ENCODE measurements around the gene CLDN6.

CLDN6 gene

GRCh38 chr16:3026003-3026378 is 8.0 kb upstream of the CLDN6 start:
- DNase-seq (ENCODE audit: low read depth) = no peak
- no peak for TF ChIP-seq CTCF (conservative IDR thresholded peaks at IDR 0.05; ENCODE audit: low read depth, low read length)
- H3K4me3 ChIP-seq (ENCODE audit: low read length) = no peak overlapping the region

- DNase-seq (ENCODE audit: low read depth) = no peak
- no peak for TF ChIP-seq CTCF (conservative IDR thresholded peaks at IDR 0.05; ENCODE audit: low read depth, low read length)
- no peak overlapping the region for H3K4me3 ChIP-seq (ENCODE audit: low read length)
These were observed 7.3 kb upstream of the CLDN6 start for GRCh38 chr16:3025032-3026002.

- H3K4me3 ChIP-seq (ENCODE audit: low read length) = peak within 1 kb of the TSS; percentile 64
- peak; percentile 95 for DNase-seq (ENCODE audit: low read depth)
- TF ChIP-seq CTCF (conservative IDR thresholded peaks at IDR 0.05; ENCODE audit: low read depth, low read length) = no peak
These were observed 5.9 kb upstream of the CLDN6 start, which contains the start of the genes HCFC1R1 and THOC6 for GRCh38 chr16:3023669-3024478. Gene HCFC1R1 (minus strand): TSS chr16:3023942. CDS start chr16:3023941, 1 bp downstream. Gene THOC6 (plus strand): TSS chr16:3024035. CDS start chr16:3024327, 292 bp downstream.

GRCh38 chr16:3023415-3023668 is 5.4 kb upstream of the CLDN6 start:
- no peak for DNase-seq (ENCODE audit: low read depth)
- H3K4me3 ChIP-seq (ENCODE audit: low read length) = peak overlapping the region; percentile 64
- no peak for TF ChIP-seq CTCF (conservative IDR thresholded peaks at IDR 0.05; ENCODE audit: low read depth, low read length)

- peak overlapping the region; percentile 64 for H3K4me3 ChIP-seq (ENCODE audit: low read length)
- no peak for TF ChIP-seq CTCF (conservative IDR thresholded peaks at IDR 0.05; ENCODE audit: low read depth, low read length)
- DNase-seq (ENCODE audit: low read depth) = no peak
These were observed 4.9 kb upstream of the CLDN6 start for GRCh38 chr16:3022684-3023414.

GRCh38 chr16:3022208-3022683 is 4.3 kb upstream of the CLDN6 start:
- peak overlapping the region; percentile 64 for H3K4me3 ChIP-seq (ENCODE audit: low read length)
- no peak for TF ChIP-seq CTCF (conservative IDR thresholded peaks at IDR 0.05; ENCODE audit: low read depth, low read length)
- DNase-seq (ENCODE audit: low read depth) = peak; percentile 90
